ENCODE measurements around the gene SLC52A1.
"Not testable (repeated sequence)": the region's sequence is repeated elsewhere in the genome, so short reads cannot be mapped to it uniquely, and the experiment has no call there.

SLC52A1 gene

DNA sequence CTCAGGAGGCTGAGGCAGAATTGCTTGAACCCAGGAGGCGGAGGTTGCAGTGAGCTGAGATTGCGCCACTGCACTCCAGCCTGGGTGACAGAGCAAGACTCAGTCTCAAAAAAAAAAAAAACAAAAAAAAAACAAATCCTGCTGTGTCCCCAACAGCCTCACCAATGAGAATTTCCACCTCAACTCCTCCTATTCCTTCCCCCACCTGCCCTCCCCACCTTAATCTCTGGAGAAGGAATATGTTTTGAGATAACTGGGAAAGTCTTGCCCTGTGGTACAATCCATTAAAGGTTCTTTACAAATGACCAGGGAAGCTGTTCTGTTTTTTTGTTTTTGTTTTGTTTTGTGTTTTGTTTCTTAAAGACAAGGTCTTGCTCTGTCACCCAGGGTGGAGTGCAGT is 5.1 kb downstream of the SLC52A1 start:
- DNase-seq: not testable (repeated sequence)

GRCh38 chr17:5027916-5028315 is 7.3 kb downstream of the SLC52A1 start:
- no peak for DNase-seq

DNA sequence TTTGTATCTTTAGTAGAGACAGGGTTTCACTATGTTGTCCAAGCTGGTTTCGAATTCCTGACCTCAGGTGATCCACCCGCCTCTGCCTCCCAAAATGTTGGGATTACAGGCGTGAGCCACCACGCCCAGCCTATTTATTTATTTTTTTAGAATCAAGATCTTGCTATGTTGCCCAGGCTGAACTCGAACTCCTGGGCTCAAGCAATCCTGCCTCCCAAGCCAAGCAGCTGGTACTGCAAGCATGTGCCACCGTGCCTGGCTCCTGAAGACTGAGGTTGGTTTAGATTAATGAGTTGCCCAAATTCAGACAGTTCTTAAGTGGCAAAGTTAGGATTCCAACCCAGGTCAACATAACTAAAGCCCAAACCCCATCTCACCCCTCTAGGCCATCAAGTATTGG is 7.9 kb downstream of the SLC52A1 start:
- no peak for DNase-seq

DNA sequence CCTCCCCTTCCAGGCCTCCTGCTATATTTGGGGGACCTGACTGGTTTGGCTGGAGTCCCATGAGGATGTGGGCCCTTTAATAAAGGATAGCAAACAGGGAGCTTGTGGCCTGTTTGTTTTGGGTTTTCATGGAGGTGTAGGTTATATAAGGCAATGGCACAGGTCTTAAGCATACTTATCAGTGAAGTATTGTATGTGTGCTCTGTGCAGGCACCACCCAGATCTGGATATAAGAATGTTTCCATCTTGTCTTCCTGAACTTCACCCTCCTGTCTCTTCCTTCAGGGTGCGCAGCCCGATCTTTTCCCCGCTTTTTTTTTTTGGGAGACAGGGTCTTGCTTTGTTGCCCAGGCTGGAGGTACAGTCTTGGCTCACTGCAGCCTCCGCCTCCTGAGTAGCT is 10.6 kb downstream of the SLC52A1 start:
- DNase-seq: no peak

DNA sequence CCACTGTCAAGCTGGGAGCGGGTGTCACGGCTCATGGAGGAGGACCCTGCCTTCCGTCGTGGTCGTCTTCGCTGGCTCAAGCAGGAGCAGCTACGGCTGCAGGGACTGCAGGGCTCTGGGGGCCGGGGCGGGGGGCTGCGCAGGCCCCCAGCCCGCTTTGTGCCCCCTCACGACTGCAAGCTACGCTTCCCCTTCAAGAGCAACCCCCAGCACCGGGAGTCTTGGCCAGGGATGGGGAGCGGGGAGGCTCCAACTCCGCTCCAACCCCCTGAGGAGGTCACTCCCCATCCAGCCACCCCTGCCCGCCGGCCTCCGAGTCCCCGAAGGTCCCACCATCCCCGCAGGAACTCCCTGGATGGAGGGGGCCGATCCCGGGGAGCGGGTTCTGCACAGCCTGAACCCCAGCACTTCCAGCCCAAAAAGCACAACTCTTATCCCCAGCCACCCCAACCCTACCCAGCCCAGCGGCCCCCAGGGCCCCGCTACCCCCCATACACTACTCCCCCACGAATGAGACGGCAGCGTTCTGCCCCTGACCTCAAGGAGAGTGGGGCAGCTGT is 11.6 kb downstream of the SLC52A1 start:
- DNase-seq: no peak

DNA sequence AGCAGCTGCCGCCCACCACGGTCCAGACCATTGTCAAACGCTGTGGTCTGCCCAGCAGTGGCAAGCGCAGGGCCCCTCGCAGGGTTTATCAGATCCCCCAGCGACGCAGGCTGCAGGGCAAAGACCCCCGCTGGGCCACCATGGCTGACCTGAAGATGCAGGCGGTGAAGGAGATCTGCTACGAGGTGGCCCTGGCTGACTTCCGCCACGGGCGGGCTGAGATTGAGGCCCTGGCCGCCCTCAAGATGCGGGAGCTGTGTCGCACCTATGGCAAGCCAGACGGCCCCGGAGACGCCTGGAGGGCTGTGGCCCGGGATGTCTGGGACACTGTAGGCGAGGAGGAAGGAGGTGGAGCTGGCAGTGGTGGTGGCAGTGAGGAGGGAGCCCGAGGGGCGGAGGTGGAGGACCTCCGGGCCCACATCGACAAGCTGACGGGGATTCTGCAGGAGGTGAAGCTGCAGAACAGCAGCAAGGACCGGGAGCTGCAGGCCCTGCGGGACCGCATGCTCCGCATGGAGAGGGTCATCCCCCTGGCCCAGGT is 13.0 kb downstream of the SLC52A1 start:
- DNase-seq: no peak

GRCh38 chr17:5020502-5021023 is 14.7 kb downstream of the SLC52A1 start:
- DNase-seq: no peak

GRCh38 chr17:5019475-5019956 is 15.7 kb downstream of the SLC52A1 start:
- DNase-seq: peak; percentile 78

DNA sequence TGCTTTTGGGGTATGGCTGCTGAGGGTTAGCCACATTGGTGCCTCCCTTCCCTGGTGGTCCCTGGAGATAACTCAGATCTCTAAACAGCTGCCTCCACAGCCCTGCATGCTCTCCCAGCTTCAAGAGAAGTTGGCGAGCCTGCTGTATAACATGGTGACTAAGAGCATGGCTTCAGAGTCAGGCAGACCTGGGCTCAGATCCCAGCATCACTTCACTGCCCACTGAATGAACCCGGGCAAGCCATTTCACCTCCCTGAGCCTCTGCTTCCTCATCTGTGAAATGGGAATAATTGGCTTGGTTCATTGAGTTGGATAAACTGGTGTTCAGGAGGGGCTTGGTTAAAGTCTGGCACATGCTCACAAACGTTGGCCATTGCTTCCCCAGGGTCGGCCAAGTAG is 20.9 kb downstream of the SLC52A1 start:
- DNase-seq: no peak

GRCh38 chr17:5011928-5012327 is 23.3 kb downstream of the SLC52A1 start:
- no peak for DNase-seq

- DNase-seq: peak; percentile 63
Observed at GRCh38 chr17:5003214-5003867, 31.9 kb downstream of the SLC52A1 start.

- DNase-seq: no peak
Observed at GRCh38 chr17:5002121-5002788, 33.0 kb downstream of the SLC52A1 start.

GRCh38 chr17:5000237-5000639 is 35.0 kb downstream of the SLC52A1 start:
- no peak for DNase-seq

DNA sequence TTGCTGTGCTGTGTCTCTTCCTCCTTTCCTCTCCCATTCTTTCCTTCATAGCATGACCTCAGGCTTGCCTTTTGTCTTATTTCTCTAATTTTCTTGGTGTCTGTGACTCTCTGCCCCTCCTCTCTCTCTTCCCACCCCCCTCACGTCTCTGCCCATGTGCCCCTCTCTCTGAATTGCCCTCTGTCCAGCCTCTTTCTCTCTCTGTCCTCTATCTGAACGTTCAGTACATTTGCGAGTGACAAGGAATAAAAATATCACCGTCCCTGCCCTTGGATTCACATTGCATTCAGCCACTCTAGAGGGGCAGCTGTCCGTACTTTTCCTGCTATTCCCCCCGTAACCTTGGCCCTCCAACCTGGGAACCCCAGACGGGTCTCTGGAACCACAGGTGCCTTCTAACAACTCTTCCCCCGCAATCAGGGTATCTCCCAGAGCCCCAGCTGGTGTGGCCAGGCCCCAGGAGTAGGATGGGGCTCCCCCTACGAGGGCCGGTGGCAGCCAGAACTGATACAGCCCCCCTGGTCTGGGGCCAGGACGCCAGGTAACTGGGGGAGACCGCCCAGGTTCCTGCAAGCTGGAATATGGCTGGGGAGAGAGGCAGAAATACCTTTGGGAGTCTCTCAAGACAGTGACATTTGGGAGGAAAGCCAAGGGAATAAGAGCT is 35.7 kb downstream of the SLC52A1 start:
- no peak for DNase-seq

DNA sequence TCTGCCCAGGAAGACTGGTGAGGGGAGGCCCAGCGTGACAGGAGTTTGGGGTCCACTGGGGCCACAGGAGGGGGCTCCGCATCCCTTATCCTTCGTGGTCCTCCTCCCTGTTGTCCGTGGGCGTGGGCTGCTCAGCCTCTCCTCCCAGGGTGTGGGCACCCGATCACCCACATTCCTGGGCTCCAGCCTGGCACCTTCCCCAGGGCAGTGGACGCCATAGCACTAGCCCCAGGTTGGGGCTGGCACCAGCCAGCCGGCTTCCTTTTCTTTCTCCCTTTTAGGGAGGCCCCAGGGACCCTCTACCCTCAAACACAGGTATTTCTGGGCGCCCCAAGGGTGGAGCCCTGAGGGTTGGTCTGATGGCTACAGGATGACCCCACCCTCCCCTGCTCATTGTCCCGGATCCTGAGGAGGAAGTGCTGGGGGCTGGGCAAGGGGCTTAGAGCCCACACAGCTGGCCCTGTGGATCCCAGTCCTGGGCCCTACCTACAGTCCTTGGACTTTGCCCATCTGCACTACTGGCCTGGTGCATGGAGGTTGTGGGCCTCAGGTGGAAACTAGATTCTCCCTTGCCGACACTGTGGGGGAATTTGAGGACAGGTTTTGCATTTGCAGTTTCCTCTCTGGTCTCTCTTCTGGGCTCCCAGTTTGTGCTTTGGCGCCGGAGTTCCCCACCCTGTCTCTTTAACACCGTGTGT is 36.3 kb downstream of the SLC52A1 start:
- DNase-seq: no peak

- peak; percentile 42 for DNase-seq
Observed at GRCh38 chr17:4998027-4998731, 37.0 kb downstream of the SLC52A1 start.

DNA sequence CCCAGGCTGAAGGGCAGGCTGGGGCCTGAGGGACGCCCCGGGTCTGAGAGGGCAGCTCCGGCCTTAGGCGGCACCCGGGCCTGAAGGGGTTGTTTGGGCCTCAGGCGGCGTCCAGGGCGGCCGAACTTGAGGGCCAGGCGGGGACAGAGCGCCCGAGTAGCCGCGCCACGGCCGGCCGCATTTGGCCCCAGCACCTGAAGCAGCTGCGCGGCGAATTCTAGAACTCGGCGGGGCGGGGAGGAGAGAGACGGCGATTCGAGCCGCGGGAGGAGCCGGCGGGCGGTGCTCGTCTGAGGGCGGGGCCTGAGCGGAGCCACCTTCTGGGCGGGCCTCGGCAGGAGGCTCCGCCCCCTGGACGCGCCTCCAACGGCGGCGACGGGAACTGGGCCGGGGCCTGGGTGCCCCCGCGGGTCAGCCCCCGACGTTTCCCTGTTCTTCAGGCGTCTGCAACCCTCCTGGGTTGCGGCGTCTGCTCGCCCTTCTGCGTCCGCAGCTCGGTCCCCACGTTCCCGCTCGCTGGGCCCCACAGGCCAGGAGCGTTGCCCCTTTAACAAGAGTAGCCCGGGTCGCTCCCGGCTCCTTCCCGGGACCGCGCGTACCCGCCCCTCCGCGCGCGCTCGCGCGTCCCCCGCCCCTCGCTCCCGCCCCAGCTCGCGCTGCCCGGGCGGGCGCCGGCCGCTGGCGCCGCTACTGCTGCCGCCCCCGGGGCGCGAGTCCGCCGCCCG is 37.8 kb downstream of the SLC52A1 start, which contains the start of the genes INCA1 and KIF1C:
TSS of gene INCA1 (minus strand) at position 221 of the 725 bp plus-strand sequence. CDS start 3,085 bp downstream, outside the sequence.
TSS of gene KIF1C (plus strand) at position 649 of the 725 bp plus-strand sequence. CDS start 2,297 bp downstream, outside the sequence.
- peak; percentile 98 for DNase-seq

DNA sequence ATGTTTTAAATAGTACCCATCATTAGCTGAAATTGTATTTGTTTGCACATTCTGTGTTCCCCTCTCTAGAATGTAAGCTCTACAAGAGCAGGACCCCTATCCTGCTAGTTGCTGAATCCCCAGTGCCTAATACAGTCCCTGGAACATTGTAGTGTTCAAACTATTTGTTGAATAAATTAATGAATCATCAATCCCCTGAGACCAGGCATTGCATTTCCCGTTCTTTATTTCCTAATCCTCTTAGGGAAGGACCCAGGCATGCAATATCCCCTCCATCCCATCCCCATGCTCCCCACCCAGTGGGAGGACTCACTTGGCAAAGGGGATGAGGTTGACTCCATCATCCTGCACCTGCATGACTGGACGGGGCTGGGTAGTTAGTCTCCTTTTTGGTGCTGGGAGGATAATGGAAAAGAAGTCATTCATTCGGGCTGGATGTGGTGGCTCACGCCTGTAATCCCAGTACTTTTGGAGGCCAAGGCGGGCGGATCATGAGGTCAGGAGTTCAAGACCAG is 41.1 kb downstream of the SLC52A1 start:
- DNase-seq: no peak

GRCh38 chr17:4987767-4988567 is 47.3 kb downstream of the SLC52A1 start:
- DNase-seq: no peak

All from 8988T (cell line).